GM19397 (cell line): ENCODE measurements around the gene NME9.

Source experiments
- ATAC-seq: cut with Tn5 transposase; IDR thresholded peaks from one replicate; pipeline ENCODE4 v1.9.1; 2021; ENCODE audit warnings: mild to moderate bottlenecking, moderate library complexity; ENCODE audit not compliant: unreplicated experiment

Gene NME9

GRCh38 chr3:138284957-138285477 is 44.6 kb downstream of the NME9 start:
- ATAC-seq, result no peak

GRCh38 chr3:138284079-138284478 is 45.6 kb downstream of the NME9 start:
- ATAC-seq, result no peak

- ATAC-seq, result no peak
Observed at GRCh38 chr3:138282836-138283235, 46.8 kb downstream of the NME9 start.

- ATAC-seq, result no peak
Observed at GRCh38 chr3:138281561-138281960, 48.1 kb downstream of the NME9 start.

GRCh38 chr3:138271189-138271794 is 58.4 kb downstream of the NME9 start:
- no peak for ATAC-seq

GRCh38 chr3:138270245-138270644 is 59.4 kb downstream of the NME9 start:
- no peak for ATAC-seq

GRCh38 chr3:138267083-138267482 is 62.6 kb downstream of the NME9 start:
- ATAC-seq, result no peak

GRCh38 chr3:138265745-138266144 is 63.9 kb downstream of the NME9 start:
- no peak for ATAC-seq

- ATAC-seq, result no peak
Observed at GRCh38 chr3:138263104-138263503, 66.5 kb downstream of the NME9 start.

- no peak for ATAC-seq
Observed at GRCh38 chr3:138260611-138261010, 69.0 kb downstream of the NME9 start.

- ATAC-seq, result no peak
Observed at GRCh38 chr3:138259126-138259525, 70.5 kb downstream of the NME9 start.

- ATAC-seq, result no peak
Observed at GRCh38 chr3:138257986-138258385, 71.7 kb downstream of the NME9 start.

- no peak for ATAC-seq
Observed at GRCh38 chr3:138256022-138256421, 73.6 kb downstream of the NME9 start.

GRCh38 chr3:138254216-138254615 is 75.4 kb downstream of the NME9 start:
- no peak for ATAC-seq

- no peak for ATAC-seq
Observed at GRCh38 chr3:138253609-138254008, 76.0 kb downstream of the NME9 start.
